Right renal pelvis (tissue), 4 donors: ENCODE data around the gene SCGB1D1. TPM values are rescaled to one million over a fixed set of nuclear protein-coding genes. Genes with fewer than 3 reads are reported as not detected.

Experiments used
- DNase-seq, 4 donors: peaks; one replicate each; pipeline ENCODE4 v3.0.0-alpha.2; 2013; ENCODE audit warnings: low read depth in 4 of 4, low spot score in 3 of 4, missing footprints in 1 of 4
- polyA plus RNA-seq, 4 donors: library from polyadenylated mRNA; unstranded; fragments of 120-200 nt; gene quantifications; one replicate each; pipeline ENCODE4 v1.2.1, GENCODE V29; 2013; ENCODE audit not compliant: insufficient read length in 4 of 4

The SCGB1D1 gene, protein sequence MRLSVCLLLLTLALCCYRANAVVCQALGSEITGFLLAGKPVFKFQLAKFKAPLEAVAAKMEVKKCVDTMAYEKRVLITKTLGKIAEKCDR
- polyA plus RNA-seq = not detected

DNA sequence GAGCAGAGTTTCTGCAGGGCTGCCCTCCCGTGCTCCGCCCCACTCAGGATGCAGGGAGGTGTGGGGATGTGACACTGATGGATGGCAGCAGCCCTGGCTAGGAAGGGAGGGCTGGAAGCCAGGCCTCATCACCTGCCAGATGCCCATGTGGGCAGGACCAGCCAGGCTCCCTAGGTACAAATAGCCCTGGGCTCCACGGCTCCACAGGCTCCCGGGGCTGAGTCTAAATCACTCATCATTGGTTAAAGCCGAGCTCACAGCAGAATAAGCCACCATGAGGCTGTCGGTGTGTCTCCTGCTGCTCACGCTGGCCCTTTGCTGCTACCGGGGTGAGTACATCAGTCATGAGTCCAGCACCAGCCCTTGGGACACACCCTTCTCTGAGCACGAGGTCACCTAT, at the start of gene SCGB1D1:
Gene SCGB1D1, plus strand, starts transcription at position 206 of the 400 bp plus-strand sequence. Its CDS starts 69 bp downstream, at position 275.
- DNase-seq = no peak

- no peak for DNase-seq
These were observed 49.5 kb upstream of the SCGB1D1 start for GRCh38 chr11:62140304-62141110.

GRCh38 chr11:62141111-62142042, 48.6 kb upstream of the SCGB1D1 start:
- no peak for DNase-seq

DNA sequence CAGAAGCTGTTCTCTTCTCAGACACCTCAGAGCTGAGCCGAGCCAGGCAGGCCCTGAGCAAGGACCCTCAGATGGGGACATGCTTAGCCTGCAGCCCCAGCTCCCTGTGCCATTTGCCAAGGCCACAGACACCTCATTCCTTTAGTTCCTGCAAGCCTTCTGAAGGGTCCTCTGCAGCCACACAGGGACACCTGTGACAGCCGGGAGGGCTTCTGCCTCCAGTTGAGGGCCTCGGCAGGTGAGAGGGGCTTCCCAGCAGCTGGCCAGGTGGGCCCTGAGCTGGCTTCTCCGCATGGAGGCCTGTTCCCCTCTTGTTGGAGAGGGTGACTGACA, 48.0 kb upstream of the SCGB1D1 start:
- DNase-seq = no peak

- DNase-seq = no peak
These were observed 47.1 kb upstream of the SCGB1D1 start for GRCh38 chr11:62142921-62143320.

- no peak for DNase-seq
These were observed 46.3 kb upstream of the SCGB1D1 start for GRCh38 chr11:62143727-62144126.

GRCh38 chr11:62144641-62145255, 45.3 kb upstream of the SCGB1D1 start:
- DNase-seq = no peak

- DNase-seq = no peak
These were observed 44.6 kb upstream of the SCGB1D1 start for GRCh38 chr11:62145261-62145871.

GRCh38 chr11:62146476-62147200, 43.4 kb upstream of the SCGB1D1 start:
- no peak for DNase-seq

GRCh38 chr11:62147545-62147944, 42.5 kb upstream of the SCGB1D1 start:
- no peak for DNase-seq

- DNase-seq = no peak
These were observed 41.6 kb upstream of the SCGB1D1 start for GRCh38 chr11:62148271-62148980.

GRCh38 chr11:62149986-62150886, 39.8 kb upstream of the SCGB1D1 start:
- DNase-seq = no peak

- DNase-seq = no peak
These were observed 38.9 kb upstream of the SCGB1D1 start for GRCh38 chr11:62150887-62151736.

- DNase-seq = no peak
These were observed 38.3 kb upstream of the SCGB1D1 start for GRCh38 chr11:62151737-62152102.

GRCh38 chr11:62152245-62153086, 37.5 kb upstream of the SCGB1D1 start:
- DNase-seq = no peak

- no peak for DNase-seq
These were observed 37.0 kb upstream of the SCGB1D1 start for GRCh38 chr11:62153087-62153395.

- DNase-seq = no peak
These were observed 36.4 kb upstream of the SCGB1D1 start for GRCh38 chr11:62153617-62154016.
